ENCODE data around the gene SYCE1.

DNA sequence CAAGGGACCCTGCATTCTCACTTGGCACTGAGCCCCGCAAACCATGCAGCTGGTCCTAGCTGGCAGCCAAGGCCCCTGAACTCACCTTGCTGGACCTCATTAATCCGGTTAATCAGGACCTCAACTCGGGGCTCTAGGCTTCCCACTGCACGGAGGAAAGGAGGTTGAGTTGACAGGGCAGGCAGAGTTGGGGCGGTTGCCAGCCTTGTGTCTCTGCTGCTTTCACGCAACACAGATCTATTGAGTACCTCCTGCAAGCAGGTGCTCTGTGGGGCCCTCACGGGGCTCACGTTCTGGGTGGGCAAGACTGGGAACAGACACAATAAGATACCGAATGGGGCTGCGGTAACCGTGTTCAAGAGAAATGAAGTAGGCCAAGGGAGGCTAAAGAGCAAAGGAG lies 6.2 kb downstream of the SYCE1 start:
- TF ChIP-seq, protein P1, sequence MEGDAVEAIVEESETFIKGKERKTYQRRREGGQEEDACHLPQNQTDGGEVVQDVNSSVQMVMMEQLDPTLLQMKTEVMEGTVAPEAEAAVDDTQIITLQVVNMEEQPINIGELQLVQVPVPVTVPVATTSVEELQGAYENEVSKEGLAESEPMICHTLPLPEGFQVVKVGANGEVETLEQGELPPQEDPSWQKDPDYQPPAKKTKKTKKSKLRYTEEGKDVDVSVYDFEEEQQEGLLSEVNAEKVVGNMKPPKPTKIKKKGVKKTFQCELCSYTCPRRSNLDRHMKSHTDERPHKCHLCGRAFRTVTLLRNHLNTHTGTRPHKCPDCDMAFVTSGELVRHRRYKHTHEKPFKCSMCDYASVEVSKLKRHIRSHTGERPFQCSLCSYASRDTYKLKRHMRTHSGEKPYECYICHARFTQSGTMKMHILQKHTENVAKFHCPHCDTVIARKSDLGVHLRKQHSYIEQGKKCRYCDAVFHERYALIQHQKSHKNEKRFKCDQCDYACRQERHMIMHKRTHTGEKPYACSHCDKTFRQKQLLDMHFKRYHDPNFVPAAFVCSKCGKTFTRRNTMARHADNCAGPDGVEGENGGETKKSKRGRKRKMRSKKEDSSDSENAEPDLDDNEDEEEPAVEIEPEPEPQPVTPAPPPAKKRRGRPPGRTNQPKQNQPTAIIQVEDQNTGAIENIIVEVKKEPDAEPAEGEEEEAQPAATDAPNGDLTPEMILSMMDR (IDR thresholded peaks at IDR 0.05) = no peak
- TF ChIP-seq POLR2A (IDR thresholded peaks at IDR 0.05) = no peak
